Psoas muscle (tissue), 8 donors: ENCODE measurements around the gene TMEM204. TPM values are rescaled to one million over a fixed set of nuclear protein-coding genes. Genes with fewer than 3 reads are reported as not detected.

Source experiments
- ATAC-seq, 4 donors: fragments of 200-7000 bp; cut with Tn5 transposase; one replicate each; pipeline ENCODE4 v1.9.1; 2020; ENCODE audit warnings: moderate library complexity in 3 of 4, mild to moderate bottlenecking in 2 of 4
- DNase-seq, 2 donors: peaks; one replicate each; pipeline ENCODE4 v3.0.0-alpha.2; 2020
- H3K27ac ChIP-seq: fragments of 200-600 bp; one replicate; pipeline ENCODE4 v1.8.0; 2022
- H3K27me3 ChIP-seq, 3 donors: fragments of 200-600 bp in 1 of 3; one replicate each; pipeline versions ENCODE4 v1.6.1 to v1.8.0; 2013 to 2022; ENCODE audit warnings: low read length in 2 of 3, mild to moderate bottlenecking in 2 of 3, moderate library complexity in 1 of 3; ENCODE audit not compliant: insufficient read depth in 3 of 3
- H3K36me3 ChIP-seq, 2 donors: fragments of 200-600 bp in 1 of 2; one replicate each; pipeline versions ENCODE4 v1.6.1 to v1.8.0; 2013 to 2022; ENCODE audit warnings: low read depth in 1 of 2, mild to moderate bottlenecking in 1 of 2, moderate library complexity in 1 of 2; ENCODE audit not compliant: insufficient read depth in 1 of 2
- H3K4me1 ChIP-seq: fragments of 200-600 bp; one replicate; pipeline ENCODE4 v1.8.0; 2022
- H3K4me3 ChIP-seq: fragments of 200-600 bp; one replicate; pipeline ENCODE4 v1.8.0; 2022; ENCODE audit warnings: mild to moderate bottlenecking
- H3K9me3 ChIP-seq: fragments of 200-600 bp; one replicate; pipeline ENCODE4 v1.8.0; 2022
- WGBS, 3 donors: extraction: QIAGEN DNeasy Blood & Tissue Kit; methylation state at CpG; one replicate each; pipeline versions ENCODE4 v1.1.6 to v1.1.7; 2013; 5-methylcytosine and 5-hydroxymethylcytosine counted together
- intact Hi-C, 2 donors: fragments of 100-400 bp; cut with DNase I; formaldehyde crosslinking; loops; one replicate each; pipeline versions ENCODE4 v1.11.0 to v1.14.2; 2022
- polyA plus RNA-seq, 3 donors: library from polyadenylated mRNA; stranded (reverse); fragments of 200-250 nt; gene quantifications; one replicate each; pipeline ENCODE4 v1.2.3, GENCODE V29; 2013
- total RNA-seq, 4 donors: library from RNA; stranded (reverse); fragmentation: NEBNext Ultra II Directional in 2 of 4; extraction: Animal tissue kit (Norgen Biotek cat#: 25700) in 2 of 4; gene quantifications; one replicate each; pipeline versions ENCODE4 v1.2.1 to v1.2.4, GENCODE V29; 2021 to 2023
- TF ChIP-seq, protein P1 (sequence below): fragments of 200-600 bp; IDR thresholded peaks from one replicate; pipeline ENCODE4 v1.8.0; 2022; ENCODE audit warnings: antibody characterized with exemption
- donor health status: healthy with polysubstance abuse.
- donor health status: DM: no; HTN: no; CAD: no; lungs with moderate emphysema.
- donor health status: Bipolar disorder and iron deficiency.
- donor health status: healthy.
- donor health status: DM: yes; HTN: yes; CAD: no.
- donor health status: DM: no; HTN: no; CAD: no.
- donor health status: DM: no; HTN: no; CAD: no.
- donor health status: DM: yes; HTN: yes; CAD: no.

Gene TMEM204
- total and polyA plus RNA-seq, 7 donors, result 7.5 to 22.3 (median 11.8) TPM

DNA sequence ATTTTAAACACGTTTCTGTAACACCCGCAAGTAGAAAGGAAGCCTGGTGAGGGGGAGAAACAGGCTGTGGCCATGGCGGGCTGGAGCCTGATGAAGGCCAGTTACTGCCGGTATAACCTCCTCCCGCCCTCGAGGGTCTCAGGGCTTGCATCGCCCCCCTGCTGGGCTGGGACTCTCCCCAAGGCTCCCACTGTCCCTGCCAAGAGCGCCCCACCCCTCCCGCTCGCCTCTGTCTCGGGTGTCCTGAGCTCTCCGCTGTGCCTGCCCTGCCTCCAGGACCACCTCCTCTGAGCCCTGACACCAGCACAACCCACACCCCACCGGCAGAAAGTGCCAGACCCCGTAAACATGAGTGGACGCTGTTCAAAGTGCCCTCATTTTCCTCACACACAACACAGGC lies 18.7 kb downstream of the TMEM204 start:
- H3K27ac ChIP-seq, result no peak overlapping the region
- WGBS, 3 donors, result 74 to 84% (median 80%) methylated on average over 13 to 15 of the region's 15 CpGs
- no peaks in the 10 kb centered on the region for H3K27me3 ChIP-seq
- no peaks in the 10 kb centered on the region for H3K9me3 ChIP-seq
- intact Hi-C loops, result loop anchor here in 1 of 2 donors (5.0 kb wide), 1 partner anchor 60 kb away; the partner anchor contains the start of gene TELO2
- peaks cover 0 to 38% of the 10 kb centered on the region in 2 donors for H3K36me3 ChIP-seq
- H3K4me1 ChIP-seq, result peaks cover 18% of the 10 kb centered on the region
- DNase-seq, result no peak
- TF ChIP-seq, protein P1, sequence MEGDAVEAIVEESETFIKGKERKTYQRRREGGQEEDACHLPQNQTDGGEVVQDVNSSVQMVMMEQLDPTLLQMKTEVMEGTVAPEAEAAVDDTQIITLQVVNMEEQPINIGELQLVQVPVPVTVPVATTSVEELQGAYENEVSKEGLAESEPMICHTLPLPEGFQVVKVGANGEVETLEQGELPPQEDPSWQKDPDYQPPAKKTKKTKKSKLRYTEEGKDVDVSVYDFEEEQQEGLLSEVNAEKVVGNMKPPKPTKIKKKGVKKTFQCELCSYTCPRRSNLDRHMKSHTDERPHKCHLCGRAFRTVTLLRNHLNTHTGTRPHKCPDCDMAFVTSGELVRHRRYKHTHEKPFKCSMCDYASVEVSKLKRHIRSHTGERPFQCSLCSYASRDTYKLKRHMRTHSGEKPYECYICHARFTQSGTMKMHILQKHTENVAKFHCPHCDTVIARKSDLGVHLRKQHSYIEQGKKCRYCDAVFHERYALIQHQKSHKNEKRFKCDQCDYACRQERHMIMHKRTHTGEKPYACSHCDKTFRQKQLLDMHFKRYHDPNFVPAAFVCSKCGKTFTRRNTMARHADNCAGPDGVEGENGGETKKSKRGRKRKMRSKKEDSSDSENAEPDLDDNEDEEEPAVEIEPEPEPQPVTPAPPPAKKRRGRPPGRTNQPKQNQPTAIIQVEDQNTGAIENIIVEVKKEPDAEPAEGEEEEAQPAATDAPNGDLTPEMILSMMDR, result no peak
- ATAC-seq, result no peak
- H3K4me3 ChIP-seq, result no peak overlapping the region

DNA sequence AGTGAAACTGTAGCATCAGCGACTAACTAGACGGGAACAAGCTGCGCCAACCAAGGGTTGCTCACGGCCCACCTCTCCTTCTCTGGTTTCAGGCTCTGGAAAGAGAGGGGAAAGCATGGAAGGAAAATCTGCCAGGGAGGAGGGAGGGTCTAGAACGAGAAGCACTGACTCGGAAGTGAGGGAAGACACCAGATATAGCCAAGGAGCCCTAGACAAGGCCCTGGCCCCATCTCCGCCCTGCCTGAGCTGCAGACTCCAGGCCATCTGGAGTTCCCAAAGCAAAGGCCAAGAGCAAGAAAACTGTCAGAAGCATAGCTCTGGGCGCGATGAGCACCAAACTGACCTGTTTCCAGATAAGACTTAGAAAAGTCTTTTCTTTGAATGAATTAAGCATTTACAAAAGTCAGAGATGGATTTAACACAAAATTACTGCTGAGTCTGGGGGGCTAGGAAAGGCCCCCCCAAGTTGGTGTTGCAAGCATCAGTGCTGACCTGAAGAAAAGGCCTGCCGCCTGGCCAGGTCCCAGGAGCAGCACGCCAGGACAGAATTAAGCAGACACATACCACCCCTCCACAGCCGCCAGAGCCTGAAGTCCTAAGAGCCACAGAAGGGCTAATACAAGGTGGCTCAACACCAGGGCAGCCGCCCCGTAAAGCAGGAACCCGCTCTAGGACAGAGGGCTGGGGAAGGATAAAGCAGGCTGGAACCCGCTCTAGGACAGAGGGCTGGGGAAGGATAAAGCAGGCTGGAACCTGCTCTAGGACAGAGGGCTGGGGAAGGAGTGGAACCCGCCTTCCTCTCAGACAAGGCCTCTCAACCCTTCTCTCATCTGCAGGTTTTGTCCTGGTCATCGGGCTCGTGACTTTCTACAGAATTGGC lies 20.7 kb downstream of the TMEM204 start:
- 83 to 87% (median 86%) methylated on average over 19 of the region's 19 CpGs for whole genome bisulfite sequencing, 3 donors
- Histone ChIP-seq H3K4me1 (peaks cover 14% of the 10 kb centered on the region), H3K27ac (no peak overlapping the region), H3K27me3 (no peaks in the 10 kb centered on the region), H3K36me3 (peaks cover 0 to 49% of the 10 kb centered on the region in 2 donors), H3K9me3 (no peaks in the 10 kb centered on the region), H3K4me3 (no peak overlapping the region)
- DNase-seq, result no peak
- TF ChIP-seq, protein P1, result no peak
- intact Hi-C loops, result loop anchor here in 1 of 2 donors (5.0 kb wide), 1 partner anchor 62 kb away; the partner anchor contains the start of gene TELO2
- no peak for ATAC-seq

DNA sequence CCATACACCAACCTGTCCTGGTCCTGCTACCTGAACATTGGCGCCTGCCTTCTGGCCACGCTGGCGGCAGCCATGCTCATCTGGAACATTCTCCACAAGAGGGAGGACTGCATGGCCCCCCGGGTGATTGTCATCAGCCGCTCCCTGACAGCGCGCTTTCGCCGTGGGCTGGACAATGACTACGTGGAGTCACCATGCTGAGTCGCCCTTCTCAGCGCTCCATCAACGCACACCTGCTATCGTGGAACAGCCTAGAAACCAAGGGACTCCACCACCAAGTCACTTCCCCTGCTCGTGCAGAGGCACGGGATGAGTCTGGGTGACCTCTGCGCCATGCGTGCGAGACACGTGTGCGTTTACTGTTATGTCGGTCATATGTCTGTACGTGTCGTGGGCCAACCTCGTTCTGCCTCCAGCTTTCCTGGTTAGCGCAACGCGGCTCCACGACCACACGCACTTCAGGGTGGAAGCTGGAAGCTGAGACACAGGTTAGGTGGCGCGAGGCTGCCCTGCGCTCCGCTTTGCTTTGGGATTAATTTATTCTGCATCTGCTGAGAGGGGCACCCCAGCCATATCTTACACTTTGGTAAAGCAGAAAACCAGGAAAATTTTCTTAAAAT lies 21.5 kb downstream of the TMEM204 start:
- TF ChIP-seq, protein P1, result no peak
- ATAC-seq (no peak), DNase-seq (no peak)
- H3K9me3 ChIP-seq, result no peaks in the 10 kb centered on the region
- 94 to 96% (median 95%) methylated on average over 34 of the region's 34 CpGs for WGBS, 3 donors
- H3K4me3 ChIP-seq, result no peak overlapping the region
- no peak overlapping the region for H3K27ac ChIP-seq
- H3K27me3 ChIP-seq, result no peaks in the 10 kb centered on the region
- intact Hi-C loops, result loop anchor here in 1 of 2 donors (5.0 kb wide), 1 partner anchor 63 kb away; the partner anchor contains the start of gene TELO2
- peaks cover 0 to 55% of the 10 kb centered on the region in 2 donors for H3K36me3 ChIP-seq
- peaks cover 10% of the 10 kb centered on the region for H3K4me1 ChIP-seq

DNA sequence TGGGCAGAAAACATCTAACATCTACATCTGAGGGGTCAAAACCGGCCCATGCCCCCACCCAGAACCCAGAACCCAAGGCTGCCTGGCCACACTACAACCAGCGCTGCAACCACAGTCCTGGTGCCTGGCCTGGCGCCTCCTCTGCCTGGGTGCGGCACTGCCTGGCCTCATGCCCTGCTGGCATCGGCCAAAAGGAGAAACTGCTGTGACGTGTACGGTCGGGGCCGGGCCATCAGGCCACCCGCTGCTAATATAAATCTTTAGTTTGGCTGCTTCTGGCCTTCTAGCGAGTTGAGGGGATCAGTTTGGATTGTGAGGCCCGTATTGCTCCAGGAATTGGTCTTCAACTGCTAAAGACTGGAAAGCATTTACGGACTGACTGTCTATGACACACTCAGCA lies 22.8 kb downstream of the TMEM204 start:
- intact Hi-C loops, result no loop called here
- peak; percentile 75 to 93 (median 81) for ATAC-seq
- TF ChIP-seq, protein P1, result no peak
- Histone ChIP-seq H3K27ac (no peak overlapping the region), H3K4me3 (no peak overlapping the region), H3K36me3 (peaks cover 0 to 68% of the 10 kb centered on the region in 2 donors), H3K4me1 (no peaks in the 10 kb centered on the region), H3K27me3 (no peaks in the 10 kb centered on the region), H3K9me3 (no peaks in the 10 kb centered on the region)
- peak in 1 of 2 donors; percentile 76 for DNase-seq
- WGBS, 3 donors, result 46 to 63% (median 48%) methylated on average over 13 of the region's 13 CpGs
